ENCODE measurements around the gene MPZL1.

GRCh38 chr1:167837326-167837725 lies 115.5 kb downstream of the MPZL1 start:
- no peak for TF ChIP-seq CTCF (IDR thresholded peaks at IDR 0.05)
- TF ChIP-seq POLR2A (IDR thresholded peaks at IDR 0.05), result no peak
